ENCODE measurements around the gene PRICKLE2.

GRCh38 chr3:64123931-64124330, 101.3 kb downstream of the PRICKLE2 start:
- TF ChIP-seq CTCF (IDR thresholded peaks at IDR 0.05) (no peak), ZFX (IDR thresholded peaks at IDR 0.05; ENCODE audit: borderline replicate concordance) (no peak)
